GM21381 (cell line): ENCODE data around the gene NTSR2.

Experiments
- ATAC-seq: cut with Tn5 transposase; IDR thresholded peaks from one replicate; pipeline ENCODE4 v1.9.1; 2021; ENCODE audit warnings: mild to moderate bottlenecking, moderate library complexity; ENCODE audit not compliant: unreplicated experiment

Gene NTSR2

DNA sequence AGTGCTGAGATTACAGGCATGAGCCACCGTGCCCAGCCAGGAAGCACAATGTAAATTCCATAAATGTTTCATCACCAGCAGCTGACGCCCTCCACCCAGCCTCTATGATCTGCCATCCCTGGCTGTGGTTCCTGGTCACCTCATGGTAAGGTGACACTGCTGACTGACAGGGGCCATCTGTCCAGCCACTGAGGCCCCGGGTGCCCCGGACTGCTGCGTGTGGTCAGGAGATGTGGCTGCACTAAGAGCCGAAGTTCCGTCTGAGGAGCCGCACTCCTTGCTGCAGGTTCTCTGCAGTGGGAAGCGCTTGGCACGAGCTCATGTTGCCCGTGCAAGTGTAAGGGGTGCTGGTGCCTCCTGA lies 10.9 kb downstream of the NTSR2 start:
- ATAC-seq, result no peak

DNA sequence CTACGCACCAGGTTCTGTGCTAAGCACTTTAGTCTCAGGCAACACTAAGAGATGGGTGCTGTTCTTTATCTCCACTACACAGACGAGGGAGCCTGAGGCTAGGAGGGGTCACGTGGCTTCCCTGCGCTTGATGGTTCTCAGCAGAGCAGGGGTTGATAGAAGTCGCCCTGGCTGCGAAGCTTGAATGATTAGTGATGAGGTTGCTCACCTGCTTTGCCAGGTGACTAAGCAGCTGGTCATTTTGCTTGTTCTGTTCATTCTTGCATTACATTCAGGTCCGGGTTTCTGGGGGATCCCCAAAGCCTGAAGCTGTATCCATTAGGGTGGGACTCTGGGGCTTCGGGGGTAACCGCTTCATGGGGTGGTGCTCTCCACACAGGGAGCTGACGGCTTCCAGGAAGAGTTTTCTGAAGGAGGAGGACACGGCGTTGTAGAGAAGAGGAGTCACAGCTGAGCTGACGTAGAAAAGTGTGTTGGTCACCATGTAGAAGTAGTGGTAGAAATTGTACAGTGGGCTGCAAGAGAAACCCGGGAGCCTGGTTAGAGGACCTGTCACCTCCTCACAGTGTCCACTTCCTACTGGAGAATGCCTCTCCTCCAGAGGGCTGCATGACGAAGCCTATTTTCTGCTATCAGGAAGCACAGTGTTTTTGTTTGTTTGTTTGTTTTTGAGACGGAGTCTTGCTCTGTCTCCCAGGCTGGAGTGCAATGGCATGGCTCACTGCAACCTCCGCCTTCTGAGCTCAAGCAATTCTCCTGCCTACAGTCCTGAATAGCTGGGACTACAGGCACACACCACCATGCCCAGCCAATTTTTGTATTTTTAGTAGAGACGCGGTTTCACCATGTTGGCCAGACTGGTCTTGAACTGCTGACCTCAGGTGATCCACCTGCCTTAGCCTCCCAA lies 11.5 kb downstream of the NTSR2 start:
- no peak for ATAC-seq

DNA sequence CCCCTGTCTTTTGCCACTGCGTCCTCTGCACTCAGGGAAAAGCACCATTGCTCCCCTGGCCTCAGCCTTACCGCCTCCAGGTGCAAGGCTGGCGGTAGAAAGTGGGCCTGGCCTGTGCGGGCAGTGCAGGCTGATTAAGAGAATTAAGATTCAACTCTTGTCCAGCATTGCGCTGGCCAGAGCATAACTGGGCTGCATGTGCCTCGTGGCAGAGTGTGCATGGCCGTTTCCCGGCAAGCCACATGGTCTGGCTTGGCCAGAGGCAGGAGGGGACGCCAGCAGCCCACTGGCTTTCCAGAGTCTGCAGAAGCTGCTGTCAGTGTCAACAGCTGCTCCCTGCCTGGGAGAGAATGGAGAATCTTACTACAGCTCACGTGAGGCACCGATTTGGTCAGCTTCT lies 12.3 kb downstream of the NTSR2 start:
- ATAC-seq, result no peak

DNA sequence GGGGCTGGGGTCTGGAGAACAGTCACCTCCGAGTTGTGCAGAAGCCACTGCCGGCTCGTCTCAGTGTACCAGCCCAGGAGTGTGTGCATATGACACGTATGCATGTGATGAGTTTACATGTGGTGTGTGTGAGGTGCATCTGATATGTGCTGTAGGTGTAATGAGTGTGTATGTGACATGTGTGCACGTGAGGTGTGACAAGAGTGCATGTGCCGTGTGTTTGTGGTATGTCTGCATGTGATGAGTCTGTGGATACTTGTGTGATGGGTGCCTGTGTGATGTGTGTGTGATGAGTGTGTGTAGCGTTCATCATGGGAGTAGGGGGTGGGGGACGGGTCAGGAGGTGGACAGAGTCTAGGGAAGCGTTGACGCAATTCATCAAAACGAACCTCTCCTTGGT lies 12.8 kb downstream of the NTSR2 start:
- no peak for ATAC-seq

DNA sequence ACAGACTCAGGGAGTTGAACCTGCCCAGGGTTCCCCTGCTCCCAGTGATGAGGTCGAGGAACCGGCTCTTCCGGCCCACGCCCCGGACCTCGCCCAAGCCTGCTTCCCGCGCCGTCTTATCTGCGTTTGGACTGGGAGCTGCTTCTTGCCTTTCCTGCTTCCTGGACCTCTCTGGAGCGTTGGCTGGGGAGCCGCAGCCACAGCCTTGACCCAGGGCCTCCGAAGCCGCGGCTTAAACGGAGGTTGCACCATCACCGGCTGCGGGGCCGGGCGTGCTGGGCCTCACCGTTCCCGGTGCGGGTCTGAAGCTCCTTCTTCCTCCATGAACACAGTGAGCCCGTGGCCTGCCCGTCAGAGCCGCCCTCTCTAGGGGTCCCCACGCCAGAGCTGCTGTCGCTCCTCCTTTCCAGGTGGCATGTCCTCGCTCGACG lies 13.3 kb downstream of the NTSR2 start:
- ATAC-seq, result no peak

DNA sequence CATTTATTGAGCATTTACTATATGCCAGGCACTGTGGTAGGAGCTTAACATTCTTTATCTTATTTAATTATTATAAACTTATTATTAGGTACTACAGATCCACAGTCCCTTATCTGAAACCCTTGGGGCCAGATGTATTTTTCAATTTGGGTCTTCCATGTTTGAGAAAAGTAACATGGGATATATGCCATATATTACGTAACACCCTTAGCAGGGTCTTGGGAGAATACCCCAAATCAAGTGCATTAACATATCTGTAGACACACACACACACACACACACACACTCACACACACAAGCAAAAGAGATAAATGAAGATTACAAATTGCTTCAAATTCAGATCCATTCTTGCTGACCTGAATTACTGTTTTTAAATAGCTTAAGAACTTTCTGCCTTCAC lies 13.7 kb downstream of the NTSR2 start:
- no peak for ATAC-seq

DNA sequence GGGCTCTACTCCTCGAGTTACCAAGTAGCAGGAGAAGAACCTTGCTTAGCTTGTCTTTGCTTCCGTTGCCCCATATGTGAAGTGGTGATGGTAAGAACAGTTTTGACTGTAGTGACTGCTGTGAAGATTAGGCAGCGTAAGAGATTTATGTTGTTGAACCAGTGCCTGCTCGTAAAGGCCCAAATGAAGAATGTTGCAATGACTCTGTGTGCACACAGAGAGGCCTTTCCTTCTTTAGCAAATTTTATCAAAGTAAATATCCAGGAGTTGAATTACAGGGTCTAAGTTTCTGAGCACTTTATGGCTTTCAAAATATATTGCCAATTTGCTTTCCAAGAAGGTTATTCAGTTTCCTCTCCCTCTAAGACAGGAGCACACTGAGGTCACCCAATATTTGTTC lies 14.5 kb downstream of the NTSR2 start:
- ATAC-seq, result no peak

DNA sequence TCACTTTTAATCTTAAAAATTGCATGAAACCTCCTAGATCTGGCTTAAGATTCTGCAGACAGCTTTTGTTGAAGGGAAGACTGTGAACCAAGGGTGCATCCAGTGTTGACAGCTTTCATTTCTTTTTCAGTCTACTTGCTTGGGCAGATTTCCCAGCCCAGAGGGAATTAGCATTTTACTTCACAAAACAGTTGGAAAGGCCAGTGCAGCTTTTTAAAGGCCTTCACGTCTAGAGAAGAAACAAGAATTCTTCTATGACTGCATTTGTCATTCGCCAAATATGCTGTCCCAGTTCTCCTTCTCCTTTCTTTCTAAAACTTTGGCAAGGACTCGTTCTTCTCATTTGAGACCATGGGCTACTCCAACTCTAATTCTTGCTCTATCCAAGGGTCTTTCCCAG lies 17.4 kb downstream of the NTSR2 start:
- no peak for ATAC-seq

DNA sequence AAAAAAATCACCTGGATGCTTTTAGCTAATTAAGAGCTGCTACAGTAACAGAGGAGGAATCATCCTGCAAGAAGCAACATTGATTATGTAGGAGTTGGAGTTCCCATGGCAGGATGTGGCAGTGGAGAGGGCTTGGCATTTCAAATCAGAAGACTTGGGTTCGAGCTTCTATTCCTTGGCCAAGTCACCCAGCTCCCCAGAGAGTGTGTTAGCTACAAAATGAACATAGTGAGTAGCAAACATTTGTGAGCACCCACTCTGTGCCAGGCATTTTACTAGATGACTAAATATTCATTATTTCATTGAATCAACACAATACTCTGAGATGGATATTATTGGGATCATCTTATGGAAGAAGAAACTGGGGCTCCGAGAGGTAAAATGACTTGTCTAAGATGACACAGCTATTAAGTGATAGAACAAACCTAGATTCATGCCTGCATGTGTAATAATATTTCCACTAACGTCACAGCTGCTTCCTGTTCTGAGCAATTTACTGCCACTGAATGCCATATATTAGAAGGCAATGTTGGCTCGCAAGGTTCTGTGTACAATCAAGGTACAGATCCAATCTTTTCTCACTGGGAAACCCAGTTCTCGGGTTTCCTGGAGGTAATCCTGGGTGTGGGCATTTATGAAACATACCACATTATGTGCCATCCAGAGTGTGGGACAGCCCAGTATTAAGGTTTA lies 18.0 kb downstream of the NTSR2 start:
- no peak for ATAC-seq

DNA sequence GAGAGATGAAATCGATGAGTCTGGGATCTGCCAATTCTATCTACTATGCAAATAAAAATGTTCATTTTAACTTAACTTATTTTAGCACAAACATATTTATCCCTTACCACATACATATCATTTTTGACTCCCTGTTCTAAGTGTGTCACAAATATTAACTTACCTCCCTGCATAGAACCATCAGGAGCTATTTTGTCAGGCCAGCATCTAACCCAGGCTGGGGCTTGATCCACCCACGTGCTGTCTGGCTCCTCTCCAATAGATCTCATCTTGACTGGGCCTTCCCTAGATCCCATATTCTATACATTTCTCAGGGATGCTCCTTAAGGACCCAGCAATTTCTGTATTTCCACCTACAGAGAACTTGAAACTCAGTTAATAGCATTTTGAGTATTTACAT lies 20.9 kb downstream of the NTSR2 start:
- no peak for ATAC-seq

DNA sequence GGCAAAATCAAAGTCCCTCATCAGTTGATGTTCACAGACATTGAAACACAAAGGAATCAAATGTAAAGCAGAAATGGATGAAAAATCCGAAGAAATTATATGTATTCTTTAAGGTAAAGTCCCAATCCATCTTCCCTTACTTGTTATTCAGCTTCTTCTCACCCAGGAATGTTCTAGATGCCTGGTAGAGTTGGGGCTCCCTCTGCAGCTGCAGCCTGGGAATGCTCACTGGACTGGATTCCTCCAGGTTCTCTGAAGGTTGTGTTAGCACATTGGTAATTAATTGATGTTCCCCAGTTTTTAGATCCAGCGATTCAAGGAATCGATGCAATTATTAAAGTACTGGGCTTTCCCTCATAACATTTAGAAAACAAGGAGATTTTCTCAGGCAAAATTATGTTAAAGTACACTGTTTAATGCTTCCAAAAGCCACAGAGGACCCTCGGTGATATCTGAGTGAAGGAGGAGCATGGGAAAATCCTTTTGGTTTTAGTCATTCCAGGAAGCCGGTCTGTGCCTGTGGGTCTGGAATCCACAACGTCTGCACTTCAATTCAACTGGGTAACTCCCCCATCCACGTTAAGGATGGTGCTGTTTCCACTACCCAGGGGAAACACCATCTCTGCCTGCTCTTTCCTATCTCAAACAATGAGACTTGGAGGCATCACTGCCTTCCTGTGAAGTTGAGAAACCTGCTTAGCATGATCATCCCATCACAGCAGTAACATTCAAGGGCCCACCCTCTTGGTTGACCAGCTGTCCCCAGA lies 22.0 kb downstream of the NTSR2 start:
- no peak for ATAC-seq

DNA sequence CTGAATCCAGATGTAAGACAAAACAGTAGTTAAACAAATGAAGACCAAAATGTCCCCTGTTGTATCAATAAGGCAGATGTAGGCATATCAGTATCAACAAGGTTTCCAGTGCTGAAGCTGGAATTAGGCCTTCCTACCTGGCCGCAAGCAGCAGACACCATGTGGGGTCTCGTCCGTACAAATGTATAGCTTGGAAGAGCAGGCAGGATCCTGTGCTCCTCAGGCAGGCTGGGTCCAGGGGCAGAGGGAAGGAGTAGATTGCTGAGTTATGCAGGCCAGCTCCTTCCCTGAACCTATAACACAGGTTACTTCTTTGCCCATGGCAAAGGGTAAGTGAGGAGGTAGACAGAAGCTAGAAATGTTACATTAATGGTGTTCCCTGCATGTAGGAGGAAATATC lies 23.5 kb downstream of the NTSR2 start:
- ATAC-seq, result no peak

DNA sequence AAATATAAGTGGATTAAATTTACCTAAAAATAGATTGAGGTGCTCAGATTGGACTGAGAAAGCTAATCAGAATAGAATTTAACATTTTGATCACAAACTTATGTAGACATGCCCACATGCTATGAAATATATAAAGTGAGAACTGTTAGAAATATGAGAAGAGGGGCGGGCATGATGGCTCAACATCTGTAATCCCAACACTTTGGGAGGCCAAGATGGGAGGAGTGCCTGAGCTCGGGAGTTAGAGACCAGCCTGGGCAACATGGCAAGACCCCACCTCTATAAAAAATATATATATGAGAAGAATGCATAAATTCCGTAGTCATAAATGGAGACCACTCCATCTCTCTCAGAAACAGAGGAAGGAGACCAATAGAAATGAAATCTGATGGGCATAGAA lies 25.7 kb downstream of the NTSR2 start:
- no peak for ATAC-seq

DNA sequence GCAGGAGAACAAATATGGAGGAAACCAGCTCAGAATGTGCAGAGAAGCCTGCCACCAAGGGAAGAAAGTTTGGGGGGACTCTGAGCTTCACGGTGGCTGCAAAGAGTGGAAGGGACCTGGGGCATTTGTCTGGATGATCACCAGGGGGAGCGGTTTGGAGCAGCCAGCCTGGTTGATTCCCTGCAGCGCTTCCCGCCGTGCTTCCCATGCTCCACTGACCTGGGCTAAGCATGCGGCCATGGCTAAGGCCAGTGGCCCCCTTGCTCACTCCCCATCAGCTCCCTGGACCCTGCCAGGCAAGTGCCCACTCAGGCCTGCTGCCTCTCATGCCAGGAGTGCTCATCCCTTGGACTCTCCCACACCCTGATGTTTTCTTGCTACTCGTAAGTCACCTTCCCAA lies 27.0 kb downstream of the NTSR2 start:
- ATAC-seq, result no peak

DNA sequence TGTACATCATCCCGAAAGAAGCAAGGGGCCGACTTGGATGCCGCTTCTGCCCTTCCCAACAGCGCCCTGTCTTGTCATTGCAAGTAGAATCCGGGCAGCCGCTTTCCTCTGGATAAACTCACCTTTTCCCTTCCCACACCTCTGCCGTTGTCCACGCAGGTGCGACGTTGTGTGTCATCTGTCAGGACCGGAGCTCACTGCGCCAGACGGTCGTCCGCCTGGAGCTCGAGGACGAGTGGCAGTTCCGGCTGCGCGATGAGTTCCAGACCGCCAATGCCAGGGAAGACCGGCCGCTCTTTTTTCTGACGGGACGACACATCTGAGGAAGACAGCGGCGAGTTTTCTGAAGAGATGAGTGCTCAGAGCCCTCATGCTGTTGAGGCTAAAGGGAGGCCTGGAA lies 29.9 kb downstream of the NTSR2 start:
- no peak for ATAC-seq

DNA sequence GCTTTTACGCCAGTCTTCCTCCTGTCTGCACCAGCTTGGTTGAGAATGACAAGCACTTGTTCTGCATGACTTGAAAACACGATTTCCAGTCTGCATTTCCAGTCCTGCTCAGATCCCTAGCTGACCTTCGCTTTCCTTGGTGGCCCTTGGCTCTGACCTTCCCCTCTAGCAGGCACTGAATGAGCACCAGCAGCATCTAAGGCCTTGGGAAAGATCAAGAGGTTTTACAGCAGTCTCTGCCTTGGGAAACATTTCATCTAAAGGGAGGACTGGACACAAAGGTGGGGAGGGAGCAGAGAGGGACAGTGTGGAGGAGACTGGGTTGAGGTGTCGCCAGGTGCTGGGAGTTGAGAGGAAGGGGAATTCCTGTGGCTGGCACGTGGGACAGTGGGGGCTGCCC lies 30.5 kb downstream of the NTSR2 start:
- ATAC-seq, result no peak

DNA sequence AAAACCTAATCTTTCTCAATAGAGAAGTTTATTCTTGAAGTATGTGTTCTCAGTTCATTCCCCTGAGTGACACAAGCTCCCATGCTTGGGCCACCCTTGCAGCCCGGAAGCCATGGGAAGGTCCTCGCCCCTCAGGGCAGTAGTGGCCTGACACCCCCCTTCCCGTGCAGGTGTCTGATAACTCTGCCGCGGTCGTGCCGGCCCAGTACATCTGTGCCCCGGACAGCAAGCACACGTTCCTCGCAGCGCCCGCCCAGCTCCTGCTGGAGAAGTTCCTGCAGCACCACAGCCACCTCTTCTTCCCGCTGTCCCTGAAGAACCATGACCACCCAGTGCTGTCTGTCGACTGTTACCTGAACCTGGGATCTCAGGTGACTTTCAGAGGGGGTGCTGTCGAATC lies 32.4 kb downstream of the NTSR2 start:
- no peak for ATAC-seq

DNA sequence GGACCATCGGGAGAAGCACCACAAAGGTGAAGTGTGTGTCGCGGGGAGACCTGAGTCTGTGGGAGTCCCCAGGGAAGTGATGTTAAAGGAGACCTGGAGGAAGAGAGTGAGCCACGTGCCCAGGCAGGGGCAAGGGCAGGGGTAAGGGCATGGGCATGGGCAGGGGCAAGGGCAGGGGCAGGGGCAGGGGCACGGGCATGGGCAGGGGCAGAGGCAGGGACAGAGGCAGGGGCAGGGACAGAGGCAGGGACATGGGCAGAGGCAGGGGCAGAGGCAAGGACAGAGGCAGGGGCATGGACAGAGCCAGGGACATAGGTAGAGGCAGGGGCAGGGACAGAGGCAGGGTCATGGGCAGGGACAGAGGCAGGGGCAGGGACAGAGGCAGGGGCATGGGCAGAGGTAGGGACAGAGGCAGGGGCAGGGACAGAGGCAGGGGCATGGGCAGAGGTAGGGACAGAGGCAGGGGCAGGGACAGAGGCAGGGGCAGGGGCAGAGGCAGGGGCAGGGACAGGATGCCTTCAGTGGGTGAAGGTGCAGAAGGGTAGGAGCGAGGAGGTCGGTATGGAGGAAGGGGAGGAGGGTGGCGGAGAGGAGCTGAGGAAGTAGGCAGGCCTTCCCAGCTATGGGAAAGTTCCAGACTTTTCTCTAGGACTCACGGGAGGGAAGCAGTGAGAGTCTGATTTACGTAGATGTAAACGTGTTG lies 33.3 kb downstream of the NTSR2 start:
- ATAC-seq, result no peak

DNA sequence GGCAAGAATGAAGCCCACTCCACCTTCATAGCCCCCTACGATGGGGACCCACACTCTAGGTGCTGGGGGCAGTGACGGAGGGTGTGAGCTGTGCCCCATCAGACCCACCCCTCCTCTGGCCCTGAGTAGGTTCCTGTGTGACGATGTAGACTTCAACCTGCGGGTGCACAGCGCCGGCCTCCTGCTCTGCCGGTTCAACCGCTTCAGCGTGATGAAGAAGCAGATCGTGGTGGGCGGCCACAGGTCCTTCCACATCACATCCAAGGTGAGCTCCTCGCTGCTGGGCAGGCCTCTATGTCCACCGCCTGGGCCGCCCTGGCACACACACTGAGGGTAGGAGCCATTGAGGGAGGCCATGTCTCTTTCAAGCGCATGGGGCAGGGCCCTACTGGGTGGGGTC lies 34.9 kb downstream of the NTSR2 start:
- no peak for ATAC-seq

DNA sequence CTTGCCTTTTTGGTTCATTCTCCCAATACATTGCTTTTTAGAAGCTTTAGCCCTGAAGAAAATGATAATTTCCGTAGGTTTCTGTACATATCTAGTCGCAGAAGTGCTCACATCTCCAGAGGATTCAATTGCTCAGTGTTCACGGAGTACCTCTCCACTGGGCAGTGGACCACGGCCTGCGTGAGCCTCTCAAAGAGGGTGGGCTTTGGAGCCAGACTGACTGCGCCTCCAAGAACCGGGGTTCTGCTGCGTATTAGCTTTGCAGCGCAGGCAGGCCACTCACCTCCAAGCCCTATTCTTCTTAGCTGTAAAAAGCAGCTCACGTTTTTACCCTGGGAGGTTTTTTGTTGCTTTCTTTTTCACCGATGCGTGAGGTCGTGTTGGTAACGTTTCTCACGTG lies 35.4 kb downstream of the NTSR2 start:
- no peak for ATAC-seq

DNA sequence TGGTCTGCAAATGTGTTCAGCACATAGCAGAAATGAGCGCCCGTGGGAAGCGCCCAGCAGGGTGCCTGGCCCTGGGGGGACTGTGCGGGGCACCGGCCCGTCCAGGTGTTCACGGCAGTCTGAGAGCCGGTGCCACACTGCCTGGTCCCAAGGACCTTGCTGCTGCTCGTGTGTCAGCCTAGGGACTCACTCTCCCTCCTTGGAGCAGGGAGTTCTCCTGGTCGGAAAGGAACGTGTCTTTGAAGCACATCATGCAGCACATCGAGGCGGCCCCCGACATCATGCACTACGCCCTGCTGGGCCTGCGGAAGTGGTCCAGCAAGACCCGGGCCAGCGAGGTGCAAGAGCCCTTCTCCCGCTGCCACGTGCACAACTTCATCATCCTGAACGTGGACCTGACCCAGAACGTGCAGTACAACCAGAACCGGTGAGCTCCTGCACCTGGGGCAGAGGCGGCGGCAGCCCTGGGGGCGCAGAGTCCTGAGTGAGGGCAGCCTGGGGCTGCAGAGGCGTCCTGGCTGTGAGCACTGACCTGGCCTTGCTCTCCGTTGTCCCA lies 36.0 kb downstream of the NTSR2 start:
- no peak for ATAC-seq
